Activated T-helper 1 cell treated with anti-CD3 and anti-CD28 coated beads, Interleukin-2, amount 50 U/mL, for 16 hours (primary cell): ENCODE results near the gene ODF4.
"Not testable (repeated sequence)": the region's sequence is repeated elsewhere in the genome, so short reads cannot be mapped to it uniquely, and the experiment has no call there.

Experiments
- DNase-seq, 2 donors: peaks; one replicate each; pipeline ENCODE4 v3.0.0-alpha.2; 2020; ENCODE audit warnings: low read depth in 1 of 2, low spot score in 1 of 2

The ODF4 gene

DNA sequence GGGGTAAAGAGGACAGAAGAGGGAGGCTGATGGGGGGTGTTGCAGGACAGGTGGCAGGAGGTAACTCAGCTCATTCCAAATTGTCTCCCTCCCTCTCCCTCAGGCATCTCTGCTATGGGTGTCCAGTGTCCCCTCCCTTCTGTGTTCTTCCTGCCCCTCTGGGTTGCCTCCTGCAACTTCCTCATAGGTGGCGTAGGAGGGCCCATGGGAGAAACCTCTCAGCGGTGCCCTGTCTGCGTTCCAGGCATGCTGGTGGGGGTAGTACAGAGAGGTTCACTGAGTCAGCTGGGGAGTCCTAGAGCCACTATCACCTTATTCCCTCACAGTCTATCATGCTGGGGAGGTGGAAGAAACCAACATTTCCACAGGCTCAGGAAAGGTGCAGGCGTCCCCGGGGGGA, 14.7 kb upstream of the ODF4 start:
- DNase-seq: no peak

DNA sequence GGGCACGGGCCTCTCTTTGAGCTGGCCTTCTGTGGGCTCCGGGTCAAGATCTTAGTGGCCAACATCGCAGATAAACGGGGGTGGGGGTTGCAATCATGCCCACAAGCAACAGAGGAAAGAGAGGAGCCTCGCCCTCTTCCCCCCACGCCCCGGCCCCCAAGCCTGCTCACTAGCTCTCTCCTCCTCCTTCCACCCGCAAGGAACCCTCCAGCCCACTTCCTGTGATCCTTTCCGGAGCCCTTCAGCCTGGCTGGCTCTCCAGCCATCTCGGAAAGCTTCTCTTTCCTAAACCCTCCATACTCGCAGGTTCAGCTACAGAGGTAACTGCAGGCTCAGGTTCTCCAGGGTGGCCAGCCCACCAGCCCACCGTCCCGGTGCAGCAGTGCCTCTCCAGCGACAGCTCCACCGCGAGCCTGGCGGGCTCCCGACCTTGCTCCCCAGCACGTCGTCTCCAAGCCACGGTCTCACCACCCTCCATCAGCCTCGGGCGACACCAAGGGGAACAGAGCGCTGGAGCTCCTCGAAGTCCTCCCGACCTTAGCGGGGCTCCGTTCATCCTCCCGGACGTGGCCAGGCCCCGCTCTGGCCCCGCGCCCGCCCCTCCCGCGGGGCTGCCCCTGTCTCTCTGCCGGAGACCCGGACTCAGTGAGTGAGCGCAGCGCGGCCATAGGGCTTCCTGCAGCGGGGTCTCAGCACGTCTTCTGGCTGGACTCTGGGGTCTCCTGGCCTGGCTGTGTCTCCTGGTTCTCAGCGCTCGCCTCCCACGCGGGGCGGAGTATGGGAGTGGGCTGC, 12.9 kb upstream of the ODF4 start:
- DNase-seq: no peak

DNA sequence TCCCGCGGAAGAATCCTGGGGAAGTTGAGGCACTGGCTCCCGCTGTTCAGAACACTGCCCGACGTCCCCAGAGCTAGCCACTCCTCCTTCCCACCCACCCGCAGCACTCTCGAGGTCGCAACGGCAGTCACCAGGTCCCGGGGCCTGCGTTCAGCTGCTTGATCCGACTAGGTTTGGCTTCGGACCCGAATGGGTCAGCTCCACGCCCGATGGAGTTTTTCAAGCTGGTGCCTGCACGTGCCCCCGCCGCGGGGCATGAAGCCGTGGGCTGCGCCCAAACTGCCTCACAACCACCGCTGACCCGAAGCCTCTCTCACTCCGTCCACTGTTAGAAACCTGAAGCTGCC, 12.4 kb upstream of the ODF4 start:
- DNase-seq: no peak

DNA sequence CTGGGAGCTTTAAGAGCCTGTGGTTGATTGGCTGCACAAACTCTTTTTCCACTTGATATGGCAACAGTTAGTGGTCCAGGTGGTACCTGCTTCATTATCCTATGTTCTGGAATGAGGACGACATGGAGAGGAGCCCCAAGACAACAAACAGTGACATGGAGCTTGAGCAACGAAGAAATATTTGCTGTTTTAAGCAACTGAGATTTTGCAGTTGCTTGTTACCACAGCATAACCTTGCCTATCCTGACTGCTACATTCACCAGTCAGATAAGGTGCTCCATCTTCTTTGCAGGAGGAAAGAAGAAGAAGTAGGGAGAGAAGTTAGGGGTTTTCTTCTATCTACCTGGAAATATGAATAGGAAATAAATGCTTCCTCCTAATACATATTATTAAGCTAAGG, 7.5 kb upstream of the ODF4 start:
- DNase-seq: no peak

DNA sequence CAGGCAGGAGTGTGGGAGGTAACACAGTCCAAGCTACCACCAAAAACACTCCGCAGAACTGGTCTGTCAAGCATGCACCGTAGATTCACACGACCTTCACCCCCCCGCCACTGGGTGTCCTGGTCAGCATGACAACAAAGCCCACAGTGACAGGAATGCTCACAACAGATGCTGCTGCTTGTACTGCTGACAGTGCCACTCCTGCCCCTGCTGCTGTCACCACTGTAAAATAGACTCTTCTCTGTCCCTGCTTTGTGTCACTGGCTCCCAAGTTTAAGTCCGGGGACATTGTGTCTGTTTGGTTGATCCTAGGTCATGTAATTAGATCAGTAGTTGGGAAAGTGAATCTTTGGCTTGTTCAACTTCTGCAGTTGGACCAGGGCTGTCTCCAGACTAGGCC, 7.0 kb upstream of the ODF4 start:
- no peak for DNase-seq

DNA sequence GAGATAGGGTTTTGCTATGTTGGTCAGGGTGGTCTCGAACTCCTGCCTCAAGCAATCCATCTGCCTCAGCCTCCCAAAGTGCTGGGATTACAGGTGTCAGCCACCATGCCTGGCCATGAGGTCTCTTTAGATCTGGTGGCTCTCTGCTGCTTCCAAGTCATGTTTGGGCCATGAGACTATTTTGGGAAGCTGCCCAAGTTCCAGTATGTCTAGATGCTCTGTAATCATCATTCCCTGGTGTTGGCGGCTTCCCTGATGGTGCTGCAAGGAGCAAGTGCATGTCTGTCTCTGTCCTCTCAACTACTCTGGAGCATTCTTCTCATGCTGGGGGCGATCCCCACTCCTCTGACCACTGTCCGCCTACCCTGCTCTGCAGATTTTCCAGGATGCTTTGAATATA, 6.4 kb upstream of the ODF4 start:
- no peak for DNase-seq

DNA sequence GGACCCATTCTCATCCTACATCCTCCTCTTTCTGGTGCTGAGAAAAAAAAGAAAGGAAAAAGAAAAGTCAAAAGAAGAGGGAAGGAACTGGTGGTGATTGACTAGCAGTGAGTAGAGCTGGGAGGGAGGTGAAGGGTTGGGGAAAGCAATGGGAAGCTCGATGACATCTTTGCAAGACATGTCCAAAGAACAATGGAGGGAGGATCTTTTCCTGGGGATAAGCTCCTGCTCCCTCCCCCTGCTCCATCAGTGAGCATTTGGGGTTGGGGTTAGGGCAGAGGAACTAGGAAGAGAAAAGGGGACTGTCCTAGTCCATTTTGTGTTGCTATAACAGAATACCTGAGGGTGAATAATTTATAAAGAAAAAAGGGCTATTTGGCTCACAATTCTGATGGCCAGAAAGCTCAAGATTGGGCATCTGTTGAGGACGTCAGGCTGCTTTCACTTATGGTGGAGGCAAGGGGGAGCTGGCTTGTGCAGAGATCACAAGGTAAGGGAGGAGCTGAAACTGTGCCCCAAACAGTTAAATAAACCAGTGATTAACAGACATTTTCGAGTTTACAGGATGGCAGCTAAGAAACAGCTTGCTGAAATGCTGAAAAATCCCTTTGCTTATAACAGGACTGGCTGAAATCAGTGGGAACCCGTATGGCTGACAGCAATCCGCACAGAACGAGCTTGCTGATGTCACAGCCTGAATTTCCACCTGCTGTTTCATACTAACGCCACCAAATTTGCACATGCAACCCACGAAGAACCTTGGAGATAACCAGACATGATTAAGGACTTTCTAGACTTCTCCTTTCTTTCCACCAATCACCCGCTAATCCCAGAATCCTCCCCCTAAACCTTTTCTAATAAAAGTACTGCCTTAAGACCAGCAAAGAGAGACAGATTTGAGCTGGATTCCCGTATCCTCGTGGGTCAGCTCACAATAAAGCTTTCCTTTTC, 1.6 kb upstream of the ODF4 start:
- DNase-seq: no peak

DNA sequence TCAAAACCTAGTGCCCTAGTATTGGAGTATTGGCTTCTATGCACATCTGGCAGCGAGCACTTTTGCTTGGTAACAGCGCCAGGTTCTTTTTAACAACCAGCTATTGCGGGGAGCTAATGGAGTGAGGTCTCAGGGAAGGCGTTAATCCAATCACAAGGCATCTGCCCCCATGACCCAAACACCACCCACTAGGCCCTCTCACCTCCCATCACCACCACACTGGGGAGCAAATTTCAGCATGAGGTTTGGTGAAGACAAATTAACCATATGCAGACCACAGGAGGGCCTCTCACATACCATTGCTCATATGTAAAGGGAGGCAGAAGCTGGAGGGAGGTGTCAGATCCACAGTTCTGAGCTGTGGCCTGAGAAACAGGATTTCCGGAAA, 893 bp upstream of the ODF4 start:
- DNase-seq: no peak

DNA sequence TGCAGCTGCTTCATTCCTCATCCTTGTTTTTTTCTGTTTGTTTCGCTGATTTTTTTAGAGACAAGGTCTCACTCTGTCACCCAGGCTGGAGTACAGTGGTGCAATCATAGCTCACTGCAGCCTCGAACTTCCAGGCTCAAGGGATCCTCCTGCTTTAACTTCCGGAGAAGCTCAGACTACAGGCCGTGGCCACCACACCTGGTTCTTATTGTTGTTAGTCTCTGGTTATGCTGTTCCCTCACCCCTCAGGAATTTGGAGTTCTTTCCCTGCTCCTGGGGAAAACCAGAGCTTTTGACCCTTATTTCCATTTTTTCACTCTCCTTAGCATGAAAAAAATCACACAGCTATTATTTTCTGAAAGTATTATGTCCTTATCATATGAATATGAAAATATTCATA, 1.8 kb downstream of the ODF4 start:
- no peak for DNase-seq

DNA sequence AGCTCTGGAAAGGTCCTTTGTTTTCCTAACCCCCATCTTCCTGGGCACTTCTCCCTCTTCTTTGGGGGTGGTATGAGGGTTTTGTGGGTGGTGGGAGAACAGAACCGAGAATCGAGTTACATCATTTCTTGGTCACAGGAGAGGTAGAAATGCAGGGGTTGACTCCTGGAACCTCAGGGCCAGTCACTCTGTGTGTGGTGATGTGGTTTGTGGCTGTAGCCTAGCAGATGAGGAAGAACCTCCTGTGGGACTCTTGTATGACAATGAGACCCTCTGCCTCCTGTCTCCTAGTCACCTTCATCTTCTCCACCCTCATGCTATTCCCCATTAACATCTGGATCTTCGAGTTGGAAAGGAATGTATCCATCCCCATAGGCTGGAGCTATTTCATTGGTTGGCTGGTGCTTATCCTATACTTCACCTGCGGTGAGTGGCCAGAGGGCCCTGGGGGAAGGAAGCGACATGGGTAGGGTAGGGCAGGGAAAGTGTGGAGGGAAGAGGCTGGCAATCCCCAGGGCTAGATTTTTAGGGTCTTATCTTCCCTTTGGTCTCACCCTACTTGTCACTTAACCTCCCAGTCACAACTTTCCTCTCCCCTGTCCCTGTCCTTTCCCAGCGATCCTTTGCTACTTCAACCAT, 5.5 kb downstream of the ODF4 start:
- DNase-seq: no peak

DNA sequence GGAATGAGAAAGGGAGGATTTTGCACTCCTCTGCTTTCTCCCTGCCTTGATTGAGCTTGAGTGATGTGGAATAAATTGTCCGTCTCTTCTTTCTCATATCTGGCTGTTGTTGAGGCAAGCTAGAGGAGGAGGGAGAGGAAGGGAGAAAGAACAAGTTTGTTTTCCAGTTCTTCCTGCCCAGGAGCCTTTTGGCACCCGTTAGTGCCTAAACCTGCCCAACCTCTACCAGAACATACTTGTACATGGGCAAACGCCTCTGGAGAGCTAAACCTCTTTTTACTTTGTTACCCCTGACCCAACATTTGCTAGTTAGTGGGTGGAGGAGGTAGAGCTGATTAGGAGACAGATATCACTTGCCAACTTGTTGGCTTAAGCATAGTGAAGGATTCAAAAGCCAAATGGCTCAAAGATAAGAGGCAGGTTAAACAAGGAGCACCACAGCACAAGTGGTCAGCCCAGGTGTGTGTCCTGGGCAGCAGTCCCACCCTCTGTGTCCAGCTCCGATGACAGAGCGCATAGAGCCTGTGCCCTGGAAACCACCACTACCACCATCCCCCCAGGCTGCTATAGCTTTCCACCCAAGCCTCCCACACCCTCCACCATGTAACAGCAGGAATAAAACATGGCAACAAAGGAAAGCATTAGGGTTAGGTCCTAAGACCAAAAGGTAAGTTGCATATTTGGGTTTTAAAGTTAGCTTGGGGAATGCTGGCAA, 6.5 kb downstream of the ODF4 start:
- no peak for DNase-seq

DNA sequence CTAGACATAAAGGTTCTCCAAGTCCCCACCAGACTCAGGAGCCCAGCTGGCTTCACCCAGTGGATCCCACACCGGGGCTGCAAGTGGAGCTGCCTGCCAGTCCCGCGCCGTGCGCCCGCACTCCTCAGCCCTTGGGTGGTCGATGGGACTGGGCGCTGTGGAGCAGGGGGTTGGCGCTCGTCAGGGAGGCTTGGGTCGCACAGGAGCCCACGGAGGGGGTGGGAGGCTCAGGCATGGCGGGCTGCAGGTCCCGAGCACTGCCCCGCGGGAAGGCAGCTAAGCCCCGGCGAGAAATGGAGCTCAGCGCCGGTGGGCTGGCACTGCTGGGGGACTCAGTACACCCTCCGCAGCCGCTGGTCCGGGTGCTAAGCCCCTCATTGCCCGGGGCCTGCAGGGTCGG, 7.4 kb downstream of the ODF4 start:
- DNase-seq: not testable (repeated sequence)

DNA sequence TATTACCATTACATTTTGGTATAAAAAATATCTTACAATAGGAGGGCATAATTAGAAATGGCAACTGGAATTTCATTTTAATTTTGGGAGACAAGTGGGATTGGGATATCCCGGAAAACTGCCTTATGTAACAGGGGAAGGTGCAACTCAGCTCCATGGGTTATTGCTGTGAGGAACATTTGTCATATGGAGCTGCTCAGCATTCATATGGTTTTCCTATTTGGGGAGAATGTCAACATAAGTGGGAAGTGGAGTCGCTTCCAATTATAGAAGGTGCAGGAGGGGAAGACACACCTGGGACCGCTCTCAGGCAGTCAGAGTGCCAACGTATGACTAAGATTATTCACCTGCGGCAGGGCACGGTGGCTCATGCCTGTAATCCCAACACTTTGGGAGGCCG, 10.7 kb downstream of the ODF4 start:
- DNase-seq: no peak

DNA sequence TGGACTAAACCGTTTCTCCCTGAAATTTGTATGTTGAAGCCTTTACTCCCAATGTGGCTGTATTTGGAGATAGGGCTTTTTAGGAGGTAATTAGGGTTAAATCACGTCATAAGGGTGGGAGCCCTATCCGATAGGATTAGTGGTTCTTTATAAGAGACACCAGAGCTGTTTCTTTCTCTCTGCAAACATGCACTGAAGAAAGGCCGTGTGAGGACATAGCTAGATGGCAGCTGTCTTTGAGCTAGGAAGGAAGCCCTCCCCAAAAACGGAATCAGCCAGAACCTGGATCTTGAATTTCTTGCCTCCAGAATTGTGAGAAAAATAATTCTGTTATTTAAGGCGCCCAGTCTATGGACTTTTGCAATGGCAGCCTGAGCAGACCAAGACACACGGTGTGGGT, 14.1 kb downstream of the ODF4 start:
- no peak for DNase-seq

DNA sequence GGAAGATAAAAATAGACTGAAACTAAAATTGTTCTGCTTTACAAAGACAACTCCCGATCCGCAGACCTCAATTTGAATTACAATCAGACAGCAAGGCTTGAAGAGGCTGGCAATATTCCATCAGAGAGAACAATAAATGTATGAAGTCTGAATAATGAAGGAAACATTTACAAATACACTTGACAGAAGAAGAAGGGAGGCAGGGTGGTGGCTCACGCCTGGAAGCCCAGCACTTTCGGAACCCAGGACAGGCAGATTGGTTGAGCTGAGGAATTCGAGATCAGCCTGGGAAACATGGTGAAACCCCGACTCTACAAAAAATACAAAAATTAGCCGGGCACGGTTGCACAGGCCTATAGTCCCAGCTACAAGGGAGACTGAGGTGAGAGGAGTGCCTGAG, 14.6 kb downstream of the ODF4 start:
- no peak for DNase-seq

DNA sequence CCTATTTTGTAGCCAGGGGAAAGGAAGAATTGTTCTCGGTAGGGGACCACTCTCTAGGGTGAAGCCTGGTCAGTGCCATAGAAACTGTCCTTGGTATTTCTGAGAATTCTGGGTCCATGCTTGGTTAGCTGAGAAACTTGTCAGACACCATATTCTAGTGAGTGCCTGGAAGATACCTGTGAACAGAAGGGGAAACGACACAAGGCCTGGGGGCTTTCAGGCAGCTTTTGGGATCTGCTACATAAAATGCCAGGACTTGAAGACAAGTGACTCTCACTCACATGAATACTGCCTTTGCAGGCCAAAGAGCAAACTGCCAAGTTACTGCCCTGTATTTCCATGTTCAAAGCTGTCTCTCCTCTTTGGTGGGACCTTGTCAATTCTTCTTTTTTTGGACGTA, 18.3 kb downstream of the ODF4 start:
- no peak for DNase-seq

DNA sequence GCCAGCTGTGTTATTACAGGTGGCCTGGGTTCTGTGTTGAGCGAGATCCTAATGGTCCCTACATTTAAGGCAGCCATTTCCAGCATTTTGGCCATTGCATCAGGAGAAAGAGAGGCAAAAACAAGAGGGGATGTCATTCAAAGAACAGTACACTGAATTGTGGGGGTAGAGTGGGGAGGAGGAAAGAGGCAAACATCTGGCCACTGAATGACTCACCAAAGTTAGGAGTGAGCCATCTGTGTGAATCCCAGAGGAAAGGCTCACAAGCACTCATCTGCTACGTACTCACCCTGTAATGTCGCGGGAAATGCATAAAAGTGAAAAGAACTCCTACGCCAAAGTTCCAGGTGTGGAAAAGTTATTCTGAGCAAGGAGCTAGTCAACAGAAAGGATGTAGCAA, 20.1 kb downstream of the ODF4 start:
- DNase-seq: no peak

DNA sequence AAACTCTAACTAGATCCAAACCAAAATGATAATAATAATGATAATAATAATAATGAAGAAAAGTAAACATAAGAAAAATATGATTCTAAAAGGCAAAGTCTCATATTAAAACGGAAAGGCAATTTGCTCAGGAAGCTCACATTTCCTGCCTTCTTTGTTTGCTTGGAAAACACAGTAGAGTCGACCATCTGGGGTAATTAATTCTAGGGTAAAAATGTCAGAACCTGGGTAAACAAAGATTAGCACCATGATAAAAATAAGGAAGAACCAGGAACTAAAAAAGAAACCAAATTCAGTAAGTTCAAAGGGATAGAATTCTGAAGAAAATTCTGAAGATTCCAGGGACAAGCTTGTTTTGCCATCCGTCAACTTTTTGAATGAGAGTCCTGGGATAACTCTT, 20.6 kb downstream of the ODF4 start:
- no peak for DNase-seq

DNA sequence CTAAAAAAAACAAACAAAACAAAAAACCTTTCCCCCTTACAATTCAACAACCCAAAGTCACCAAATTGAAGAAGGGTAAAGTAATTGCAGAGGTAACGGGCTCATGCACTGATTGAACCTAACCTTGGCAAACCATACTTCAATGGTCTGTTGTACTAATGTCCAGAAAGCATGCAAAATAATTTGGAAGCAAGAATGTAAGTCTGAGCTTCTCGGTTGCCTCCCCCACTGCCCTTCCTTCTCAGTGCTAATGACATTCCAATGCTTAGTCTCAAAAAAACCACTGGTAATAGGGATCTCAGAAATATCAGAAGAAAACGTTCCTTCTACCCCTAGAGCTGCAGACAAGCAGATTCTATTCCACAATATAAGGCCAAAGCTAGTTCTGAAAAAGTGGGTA, 21.1 kb downstream of the ODF4 start:
- DNase-seq: no peak

DNA sequence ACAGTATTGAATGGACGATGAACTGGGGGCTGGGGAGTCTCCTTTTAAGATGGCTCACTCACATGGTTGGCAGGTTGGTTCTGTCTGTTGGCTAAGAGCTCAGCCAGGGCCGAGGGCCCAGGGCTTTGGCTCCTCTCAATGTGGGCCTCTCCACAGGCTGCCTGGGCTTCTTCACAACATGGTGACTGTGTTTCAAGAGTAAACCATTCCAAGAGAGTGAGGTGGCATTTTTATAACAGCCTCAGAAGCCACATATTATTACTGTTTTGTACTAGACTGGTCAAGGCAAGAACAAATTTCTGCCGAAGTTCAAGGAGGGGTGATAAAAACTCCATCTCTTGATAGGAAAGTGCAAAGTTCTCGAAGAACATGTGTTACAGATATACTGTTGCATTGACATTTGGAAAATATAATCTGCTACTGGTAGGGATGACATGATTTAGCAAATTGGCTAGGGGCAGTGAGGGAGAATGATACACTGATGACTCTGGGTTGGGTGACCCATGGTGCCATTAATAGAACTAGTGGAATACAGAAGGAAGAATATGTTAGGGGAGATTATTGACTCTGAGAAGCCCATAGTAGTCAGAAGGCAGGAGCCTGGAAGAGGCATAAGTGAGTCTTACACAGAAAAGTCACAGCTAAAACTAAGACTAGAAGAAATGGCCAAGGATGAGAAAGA, 23.2 kb downstream of the ODF4 start:
- no peak for DNase-seq

DNA sequence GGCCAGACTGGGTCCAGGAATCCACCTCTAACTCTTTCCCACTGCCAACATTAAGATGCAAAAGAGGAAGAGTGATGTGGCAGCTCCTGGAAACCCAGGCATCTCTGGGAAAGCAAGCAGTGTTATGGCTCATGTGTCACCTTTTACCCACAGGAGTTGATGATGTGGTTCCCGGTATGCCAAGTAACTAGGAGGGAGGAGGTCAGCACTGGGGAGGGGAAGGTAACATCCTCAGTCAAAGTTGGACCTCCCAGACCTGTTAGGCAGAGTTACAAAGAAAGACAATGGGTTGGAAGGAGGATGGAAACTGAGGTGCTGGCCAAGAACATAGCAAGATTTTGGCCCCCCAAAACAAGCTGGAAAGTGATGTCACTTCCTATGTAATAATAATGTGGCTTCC, 25.5 kb downstream of the ODF4 start:
- DNase-seq: no peak
